ENCODE data around the gene COPZ1. TPM values are rescaled to one million over a fixed set of nuclear protein-coding genes. Genes with fewer than 3 reads are reported as not detected.
A peak's percentile ranks its signal among the peaks of the same experiment; 100 is the strongest.

COPZ1 gene
- total RNA-seq, 1 donor from 2014 or later = 130 TPM

DNA sequence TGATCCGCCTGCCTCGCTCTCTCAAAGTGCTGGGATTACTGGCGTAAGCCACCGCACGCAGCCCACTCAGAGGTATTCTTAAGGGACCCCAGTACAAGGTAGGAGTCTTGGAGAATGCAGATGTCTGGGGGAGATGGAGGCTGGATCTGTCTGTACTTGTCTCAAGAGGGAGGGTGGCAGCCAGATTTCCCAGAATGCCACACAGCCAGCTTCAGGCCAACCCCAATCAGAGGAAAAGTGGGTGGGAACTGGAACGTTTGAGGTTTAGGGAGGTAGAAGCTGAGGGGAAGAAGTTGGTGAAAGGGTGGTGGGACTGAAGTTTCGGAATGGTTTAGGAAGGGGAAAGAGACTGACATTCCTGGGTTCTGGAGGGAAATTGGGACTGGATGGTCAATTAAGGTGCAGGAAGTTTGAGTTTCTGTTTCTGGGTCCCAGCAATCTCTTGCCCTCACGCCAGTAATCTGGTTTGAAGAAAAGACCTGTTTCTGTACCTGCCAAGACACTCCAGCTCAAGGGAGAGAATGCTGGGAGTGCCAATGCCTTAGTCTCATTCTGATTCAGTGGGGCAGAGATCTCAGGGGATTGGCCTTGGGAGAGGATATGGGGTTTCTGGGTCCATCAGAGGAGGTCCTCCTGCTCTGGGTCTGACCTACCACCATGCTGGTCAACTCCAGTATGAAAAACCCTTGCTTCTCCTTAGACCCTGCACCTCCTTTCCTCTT is 67.7 kb downstream of the COPZ1 start:
- Mint-ChIP-seq H3K36me3 (ENCODE audit: low read depth, unreplicated experiment) (peaks cover 42% of the 10 kb centered on the region), H3K4me3 (ENCODE audit: unreplicated experiment) (peak overlapping the region; percentile 44), H3K4me1 (ENCODE audit: unreplicated experiment) (peaks cover 66% of the 10 kb centered on the region), H3K9me3 (ENCODE audit: unreplicated experiment) (no peaks in the 10 kb centered on the region), H3K27me3 (ENCODE audit: unreplicated experiment) (peaks cover 22% of the 10 kb centered on the region), H3K27ac (ENCODE audit: unreplicated experiment) (peak overlapping the region; percentile 91)
- no peak for DNase-seq (ENCODE audit: low spot score)
- TF ChIP-seq, protein P1, sequence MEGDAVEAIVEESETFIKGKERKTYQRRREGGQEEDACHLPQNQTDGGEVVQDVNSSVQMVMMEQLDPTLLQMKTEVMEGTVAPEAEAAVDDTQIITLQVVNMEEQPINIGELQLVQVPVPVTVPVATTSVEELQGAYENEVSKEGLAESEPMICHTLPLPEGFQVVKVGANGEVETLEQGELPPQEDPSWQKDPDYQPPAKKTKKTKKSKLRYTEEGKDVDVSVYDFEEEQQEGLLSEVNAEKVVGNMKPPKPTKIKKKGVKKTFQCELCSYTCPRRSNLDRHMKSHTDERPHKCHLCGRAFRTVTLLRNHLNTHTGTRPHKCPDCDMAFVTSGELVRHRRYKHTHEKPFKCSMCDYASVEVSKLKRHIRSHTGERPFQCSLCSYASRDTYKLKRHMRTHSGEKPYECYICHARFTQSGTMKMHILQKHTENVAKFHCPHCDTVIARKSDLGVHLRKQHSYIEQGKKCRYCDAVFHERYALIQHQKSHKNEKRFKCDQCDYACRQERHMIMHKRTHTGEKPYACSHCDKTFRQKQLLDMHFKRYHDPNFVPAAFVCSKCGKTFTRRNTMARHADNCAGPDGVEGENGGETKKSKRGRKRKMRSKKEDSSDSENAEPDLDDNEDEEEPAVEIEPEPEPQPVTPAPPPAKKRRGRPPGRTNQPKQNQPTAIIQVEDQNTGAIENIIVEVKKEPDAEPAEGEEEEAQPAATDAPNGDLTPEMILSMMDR (IDR thresholded peaks at IDR 0.05; ENCODE audit: unreplicated experiment) = no peak

DNA sequence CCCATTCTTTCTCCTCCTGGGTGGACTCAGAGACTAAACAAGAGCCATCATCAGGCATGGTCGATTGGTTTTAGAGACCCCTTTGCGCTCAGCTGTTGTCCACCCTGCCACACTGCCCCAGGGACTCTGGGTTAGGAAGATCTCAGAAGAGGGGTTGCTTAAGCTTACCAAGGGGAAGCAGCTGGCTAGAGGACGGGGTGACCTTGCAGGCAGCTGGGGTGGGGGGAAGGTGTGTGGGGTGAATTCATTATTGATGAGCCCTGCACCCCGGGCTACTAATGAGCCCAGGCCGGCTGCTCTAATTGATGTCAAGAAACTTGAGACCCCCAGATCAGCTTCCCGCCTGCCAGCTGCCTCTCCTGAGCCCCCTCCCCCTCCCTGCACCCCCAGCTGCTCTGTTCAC is 68.3 kb downstream of the COPZ1 start:
- Mint-ChIP-seq H3K36me3 (ENCODE audit: low read depth, unreplicated experiment) (peaks cover 48% of the 10 kb centered on the region), H3K27ac (ENCODE audit: unreplicated experiment) (no peak overlapping the region), H3K4me3 (ENCODE audit: unreplicated experiment) (no peak overlapping the region), H3K4me1 (ENCODE audit: unreplicated experiment) (peaks cover 67% of the 10 kb centered on the region), H3K9me3 (ENCODE audit: unreplicated experiment) (no peaks in the 10 kb centered on the region), H3K27me3 (ENCODE audit: unreplicated experiment) (peaks cover 19% of the 10 kb centered on the region)
- DNase-seq (ENCODE audit: low spot score) = no peak
- TF ChIP-seq, protein P1 (IDR thresholded peaks at IDR 0.05; ENCODE audit: unreplicated experiment) = no peak

DNA sequence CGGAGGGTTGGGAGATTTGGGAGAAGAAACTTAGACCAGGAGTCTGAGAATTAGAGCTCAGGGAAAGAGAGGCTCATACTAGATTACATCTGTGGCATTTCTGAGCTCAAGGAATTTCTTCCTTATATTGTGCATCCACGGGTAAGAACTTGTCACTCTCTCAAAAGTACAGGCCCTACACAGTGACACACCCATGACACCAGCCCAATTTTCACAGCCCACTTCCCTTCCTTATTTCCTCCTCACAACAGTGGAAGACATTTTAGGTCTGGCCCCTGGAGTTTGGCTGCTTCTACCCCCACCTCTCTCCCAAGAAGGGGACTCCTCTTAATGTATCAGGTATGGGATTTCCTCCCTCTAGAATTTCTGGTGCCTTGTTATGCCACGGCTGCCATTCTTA is 68.8 kb downstream of the COPZ1 start:
- Mint-ChIP-seq H3K9me3 (ENCODE audit: unreplicated experiment) (no peaks in the 10 kb centered on the region), H3K27me3 (ENCODE audit: unreplicated experiment) (peaks cover 19% of the 10 kb centered on the region), H3K36me3 (ENCODE audit: low read depth, unreplicated experiment) (peaks cover 53% of the 10 kb centered on the region), H3K4me3 (ENCODE audit: unreplicated experiment) (no peak overlapping the region), H3K27ac (ENCODE audit: unreplicated experiment) (peak overlapping the region; percentile 49), H3K4me1 (ENCODE audit: unreplicated experiment) (peaks cover 69% of the 10 kb centered on the region)
- TF ChIP-seq, protein P1 (IDR thresholded peaks at IDR 0.05; ENCODE audit: unreplicated experiment) = no peak
- no peak for DNase-seq (ENCODE audit: low spot score)

DNA sequence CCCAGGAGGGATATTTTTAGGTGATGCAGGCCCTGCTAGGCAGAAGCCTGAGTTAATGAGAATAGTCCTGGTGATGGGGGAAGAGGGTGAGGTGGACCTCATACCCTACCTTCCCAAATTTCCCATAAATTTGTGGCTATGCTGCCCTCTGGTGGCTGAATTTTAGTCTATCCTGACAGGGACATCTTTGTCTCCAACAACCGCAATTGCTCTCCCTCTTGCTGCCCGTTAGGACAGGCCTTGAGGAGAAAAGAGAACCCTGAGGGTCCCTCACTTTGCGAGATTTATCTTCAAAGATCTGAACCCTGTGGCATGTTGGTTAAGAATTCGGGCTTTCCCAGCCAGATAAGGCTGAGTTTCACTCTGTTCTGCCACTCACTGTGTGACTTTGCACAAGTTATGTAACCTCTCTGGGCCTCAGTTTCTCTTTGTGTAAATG is 69.4 kb downstream of the COPZ1 start:
- Mint-ChIP-seq H3K9me3 (ENCODE audit: unreplicated experiment) (no peaks in the 10 kb centered on the region), H3K4me1 (ENCODE audit: unreplicated experiment) (peaks cover 73% of the 10 kb centered on the region), H3K4me3 (ENCODE audit: unreplicated experiment) (peak overlapping the region; percentile 51), H3K36me3 (ENCODE audit: low read depth, unreplicated experiment) (peaks cover 59% of the 10 kb centered on the region), H3K27ac (ENCODE audit: unreplicated experiment) (peak overlapping the region; percentile 67), H3K27me3 (ENCODE audit: unreplicated experiment) (peaks cover 21% of the 10 kb centered on the region)
- TF ChIP-seq, protein P1 (IDR thresholded peaks at IDR 0.05; ENCODE audit: unreplicated experiment) = peak; percentile 81
- peak; percentile 65 for DNase-seq (ENCODE audit: low spot score)

DNA sequence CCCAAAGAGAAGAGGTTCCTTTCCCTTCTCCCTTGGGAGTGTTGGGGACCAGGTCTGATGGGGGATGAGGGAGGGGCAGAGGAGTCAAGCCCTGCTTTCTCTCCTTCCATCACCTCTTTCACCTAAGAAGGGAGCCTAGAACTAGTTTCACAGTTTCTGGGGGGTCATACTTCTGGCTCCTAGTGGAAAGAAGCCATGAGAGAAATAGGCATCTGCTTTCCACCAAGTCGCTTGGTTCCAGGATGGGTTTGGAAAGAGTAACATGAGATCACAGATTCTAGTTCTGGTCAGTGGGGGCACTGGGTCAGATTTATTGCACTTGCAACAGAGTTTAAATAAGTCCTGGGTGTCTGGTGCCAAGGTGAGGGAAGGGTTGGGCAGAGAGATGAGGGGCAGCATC is 70.1 kb downstream of the COPZ1 start:
- Mint-ChIP-seq H3K36me3 (ENCODE audit: low read depth, unreplicated experiment) (peaks cover 63% of the 10 kb centered on the region), H3K4me3 (ENCODE audit: unreplicated experiment) (peak overlapping the region; percentile 37), H3K4me1 (ENCODE audit: unreplicated experiment) (peaks cover 71% of the 10 kb centered on the region), H3K27ac (ENCODE audit: unreplicated experiment) (peak overlapping the region; percentile 67), H3K9me3 (ENCODE audit: unreplicated experiment) (no peaks in the 10 kb centered on the region), H3K27me3 (ENCODE audit: unreplicated experiment) (peaks cover 26% of the 10 kb centered on the region)
- DNase-seq (ENCODE audit: low spot score) = no peak
- TF ChIP-seq, protein P1 (IDR thresholded peaks at IDR 0.05; ENCODE audit: unreplicated experiment) = no peak
